ENCODE measurements around the gene ACTR3C. TPM values are rescaled to one million over a fixed set of nuclear protein-coding genes. Genes with fewer than 3 reads are reported as not detected.
"Not testable (repeated sequence)": the region's sequence is repeated elsewhere in the genome, so short reads cannot be mapped to it uniquely, and the experiment has no call there.

ACTR3C gene
- total RNA-seq, 5 donors from 2014 or later (not counting 1 experiment from before 2014, with no cell fraction given): 9.2 to 14.6 (median 12.4) TPM

DNA sequence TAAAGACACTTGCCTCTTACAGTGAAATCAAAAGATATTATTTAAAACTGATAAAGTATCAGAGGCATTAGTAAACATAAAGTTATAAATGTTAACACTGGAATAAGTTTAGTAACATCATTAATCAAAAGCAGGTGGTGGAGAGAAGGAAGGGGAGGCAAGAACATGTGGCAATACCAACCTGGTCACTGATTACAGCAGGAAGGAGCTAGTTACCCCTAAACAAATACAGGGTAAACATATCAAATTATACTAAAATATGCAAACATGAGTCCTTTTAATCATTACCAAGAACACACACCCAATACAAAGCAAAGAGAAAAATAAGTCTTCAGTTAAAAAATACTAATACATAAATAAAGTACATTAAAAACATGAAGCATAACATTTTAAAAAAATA, 25.4 kb downstream of the ACTR3C start:
- H3K9me3 Mint-ChIP-seq; CTCF ChIA-PET; H3K36me3 Mint-ChIP-seq; H3K36me3 ChIP-seq (ENCODE audit: control insufficient read depth in 2 of 2, extremely low read depth in 1 of 2, insufficient read depth in 1 of 2, low read length in 1 of 2); H3K27me3 Mint-ChIP-seq; H3K9me3 ChIP-seq; POLR2A ChIA-PET; H3K27me3 ChIP-seq (replicated peaks in 1 of 2; ENCODE audit: control insufficient read depth in 2 of 2, extremely low read depth in 1 of 2, insufficient read depth in 2 of 2, low read length in 1 of 2); H3K4me3 Mint-ChIP-seq; DNase-seq; H3K27ac Mint-ChIP-seq; ATAC-seq (replicated peaks in 1 of 4); H3K4me1 ChIP-seq (ENCODE audit: control insufficient read depth in 1 of 2, extremely low read depth in 1 of 2, insufficient read depth in 2 of 2, low read length in 2 of 2); H3K4me3 ChIP-seq (ENCODE audit: control insufficient read depth in 1 of 2, extremely low read depth in 1 of 2, low read length in 1 of 2); H3K4me1 Mint-ChIP-seq; H3K27ac ChIP-seq (ENCODE audit: low read length): not testable (repeated sequence)

DNA sequence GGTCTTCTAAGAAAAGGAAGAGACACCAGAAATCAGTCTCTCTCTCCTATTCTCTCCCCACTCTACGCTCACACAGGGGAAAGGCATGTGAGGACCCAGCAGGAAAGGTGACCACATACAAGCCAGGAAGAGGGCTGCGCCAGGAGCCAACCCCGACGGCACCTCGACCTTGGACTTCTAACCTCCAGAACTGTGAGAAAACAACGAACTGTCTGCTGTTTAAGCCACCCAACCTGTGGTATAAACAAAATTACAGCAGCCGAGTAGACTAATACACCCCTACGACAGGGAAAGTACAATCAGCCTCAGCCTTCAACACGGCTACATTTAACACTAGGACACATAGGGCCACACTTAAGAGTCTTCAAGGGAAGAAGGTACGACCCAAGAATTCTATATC, 26.5 kb downstream of the ACTR3C start:
- H3K27me3 Mint-ChIP-seq: not testable (repeated sequence)

DNA sequence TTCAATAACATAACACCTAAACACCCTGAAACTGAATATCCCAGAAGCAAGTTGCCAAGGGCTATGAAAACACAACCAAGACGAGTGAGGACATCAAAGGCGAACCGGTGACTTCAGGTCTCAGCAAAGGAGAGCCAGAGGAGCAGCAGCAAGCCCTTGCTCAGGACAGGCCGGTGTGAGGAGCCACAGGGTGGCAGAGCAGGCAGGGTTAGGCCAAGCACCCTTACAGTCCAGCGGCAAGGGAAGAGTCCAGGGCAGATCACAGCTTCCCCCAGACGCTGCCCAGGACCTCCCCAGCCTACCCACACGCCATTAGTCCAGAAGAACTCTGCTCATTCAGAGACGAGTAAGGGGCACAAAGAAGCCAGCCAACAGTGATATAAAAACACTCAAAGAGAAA, 27.7 kb downstream of the ACTR3C start:
- H3K4me1 ChIP-seq (ENCODE audit: control insufficient read depth in 1 of 2, extremely low read depth in 1 of 2, insufficient read depth in 2 of 2, low read length in 2 of 2); H3K27me3 Mint-ChIP-seq; H3K4me3 Mint-ChIP-seq; ATAC-seq (replicated peaks in 1 of 4); H3K27me3 ChIP-seq (replicated peaks in 1 of 2; ENCODE audit: control insufficient read depth in 2 of 2, extremely low read depth in 1 of 2, insufficient read depth in 2 of 2, low read length in 1 of 2); H3K9me3 ChIP-seq; POLR2A ChIA-PET; H3K36me3 ChIP-seq (ENCODE audit: control insufficient read depth in 2 of 2, extremely low read depth in 1 of 2, insufficient read depth in 1 of 2, low read length in 1 of 2); H3K4me3 ChIP-seq (ENCODE audit: control insufficient read depth in 1 of 2, extremely low read depth in 1 of 2, low read length in 1 of 2); H3K9me3 Mint-ChIP-seq; H3K27ac Mint-ChIP-seq; H3K36me3 Mint-ChIP-seq; H3K4me1 Mint-ChIP-seq; DNase-seq; CTCF ChIA-PET; H3K27ac ChIP-seq (ENCODE audit: low read length): not testable (repeated sequence)
- no CpG with 5 or more reads among the region's 8 CpGs for WGBS (ENCODE audit: insufficient coverage)

More for the DNA sequence above, 26.5 kb downstream of the ACTR3C start:
- H3K4me1 ChIP-seq (ENCODE audit: control insufficient read depth in 1 of 2, extremely low read depth in 1 of 2, insufficient read depth in 2 of 2, low read length in 2 of 2); H3K27ac Mint-ChIP-seq; H3K36me3 Mint-ChIP-seq; ATAC-seq (replicated peaks in 1 of 4); POLR2A ChIA-PET; H3K4me1 Mint-ChIP-seq; H3K9me3 Mint-ChIP-seq; CTCF ChIA-PET; H3K36me3 ChIP-seq (ENCODE audit: control insufficient read depth in 2 of 2, extremely low read depth in 1 of 2, insufficient read depth in 1 of 2, low read length in 1 of 2); DNase-seq; H3K27me3 ChIP-seq (replicated peaks in 1 of 2; ENCODE audit: control insufficient read depth in 2 of 2, extremely low read depth in 1 of 2, insufficient read depth in 2 of 2, low read length in 1 of 2); H3K27ac ChIP-seq (ENCODE audit: low read length); H3K4me3 Mint-ChIP-seq; H3K4me3 ChIP-seq (ENCODE audit: control insufficient read depth in 1 of 2, extremely low read depth in 1 of 2, low read length in 1 of 2); H3K9me3 ChIP-seq: not testable (repeated sequence)
- WGBS (ENCODE audit: insufficient coverage): no CpG with 5 or more reads among the region's 10 CpGs

DNA sequence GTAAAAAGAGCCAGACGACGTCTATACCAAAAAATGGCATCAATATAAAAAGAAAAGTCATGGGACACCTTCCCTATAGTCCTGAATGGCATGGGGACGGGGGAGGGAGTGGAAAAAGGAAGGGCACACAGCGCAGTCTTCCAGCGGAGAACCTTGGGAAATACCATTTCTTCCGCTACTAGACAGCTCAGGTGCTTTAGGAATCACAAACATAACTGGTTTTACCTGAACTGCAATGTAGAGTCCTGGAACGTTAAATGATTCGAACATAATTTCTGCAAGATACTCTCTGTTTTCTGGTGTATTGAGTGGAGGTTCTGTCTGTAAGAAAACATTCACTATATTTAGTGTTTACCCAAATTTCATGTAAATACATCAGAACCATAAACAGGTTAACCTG, 28.3 kb downstream of the ACTR3C start:
- DNase-seq; H3K27me3 Mint-ChIP-seq; H3K27ac ChIP-seq (ENCODE audit: low read length); H3K4me1 ChIP-seq (ENCODE audit: control insufficient read depth in 1 of 2, extremely low read depth in 1 of 2, insufficient read depth in 2 of 2, low read length in 2 of 2); POLR2A ChIA-PET; H3K27me3 ChIP-seq (replicated peaks in 1 of 2; ENCODE audit: control insufficient read depth in 2 of 2, extremely low read depth in 1 of 2, insufficient read depth in 2 of 2, low read length in 1 of 2); ATAC-seq (replicated peaks in 1 of 4); CTCF ChIA-PET; H3K36me3 ChIP-seq (ENCODE audit: control insufficient read depth in 2 of 2, extremely low read depth in 1 of 2, insufficient read depth in 1 of 2, low read length in 1 of 2); H3K36me3 Mint-ChIP-seq; H3K9me3 ChIP-seq; H3K27ac Mint-ChIP-seq; H3K4me1 Mint-ChIP-seq; H3K4me3 Mint-ChIP-seq; H3K4me3 ChIP-seq (ENCODE audit: control insufficient read depth in 1 of 2, extremely low read depth in 1 of 2, low read length in 1 of 2); H3K9me3 Mint-ChIP-seq: not testable (repeated sequence)
- no CpG with 5 or more reads among the region's 8 CpGs for WGBS (ENCODE audit: insufficient coverage)

DNA sequence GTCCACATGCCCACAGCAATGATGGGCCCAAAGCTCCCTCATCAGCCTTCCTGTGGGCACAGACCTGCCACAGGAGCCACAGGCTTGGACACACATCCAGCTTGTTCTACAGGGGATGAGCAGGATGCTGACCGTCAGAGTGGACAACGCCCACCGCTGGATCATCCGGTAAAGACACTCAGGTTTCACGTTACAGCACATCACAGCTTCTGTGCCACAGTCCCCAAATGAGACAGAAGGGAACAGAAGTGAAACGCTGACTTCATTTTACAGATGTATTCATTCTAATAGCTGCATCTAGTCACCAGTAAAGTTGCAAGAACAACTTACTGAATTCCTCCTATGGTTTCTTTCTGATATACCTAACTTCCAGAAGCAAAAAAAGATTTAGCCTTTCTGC, 33.0 kb downstream of the ACTR3C start:
- H3K27me3 Mint-ChIP-seq; H3K4me3 Mint-ChIP-seq; H3K4me3 ChIP-seq (ENCODE audit: control insufficient read depth in 1 of 2, extremely low read depth in 1 of 2, low read length in 1 of 2); CTCF ChIA-PET; H3K27ac Mint-ChIP-seq; H3K4me1 ChIP-seq (ENCODE audit: control insufficient read depth in 1 of 2, extremely low read depth in 1 of 2, insufficient read depth in 2 of 2, low read length in 2 of 2); H3K27ac ChIP-seq (ENCODE audit: low read length); H3K9me3 Mint-ChIP-seq; H3K36me3 ChIP-seq (ENCODE audit: control insufficient read depth in 2 of 2, extremely low read depth in 1 of 2, insufficient read depth in 1 of 2, low read length in 1 of 2); DNase-seq; H3K27me3 ChIP-seq (replicated peaks in 1 of 2; ENCODE audit: control insufficient read depth in 2 of 2, extremely low read depth in 1 of 2, insufficient read depth in 2 of 2, low read length in 1 of 2); H3K4me1 Mint-ChIP-seq; ATAC-seq (replicated peaks in 1 of 4); H3K9me3 ChIP-seq; H3K36me3 Mint-ChIP-seq; POLR2A ChIA-PET: not testable (repeated sequence)
- no CpG with 5 or more reads among the region's 6 CpGs for WGBS (ENCODE audit: insufficient coverage)

DNA sequence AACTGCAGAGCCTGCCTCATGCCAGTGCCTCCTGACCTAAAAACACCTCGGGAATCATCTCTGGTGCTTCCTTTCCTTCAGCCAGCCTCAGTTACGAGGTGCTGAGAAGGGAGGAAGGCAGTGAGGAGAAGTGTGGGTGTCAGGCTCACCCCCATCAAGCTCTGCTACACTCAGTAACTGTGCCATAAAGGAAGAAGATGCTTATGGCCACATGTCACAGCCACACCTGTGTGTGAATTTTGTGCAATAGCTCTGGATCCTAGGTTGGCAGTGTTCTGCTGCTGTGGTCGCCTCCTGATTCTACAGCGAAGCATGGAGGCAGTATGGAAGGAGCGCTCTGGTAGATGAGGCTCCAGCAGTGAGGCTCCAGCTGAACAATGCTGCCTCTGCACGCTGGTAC, 34.5 kb downstream of the ACTR3C start:
- H3K36me3 ChIP-seq (ENCODE audit: control insufficient read depth in 2 of 2, extremely low read depth in 1 of 2, insufficient read depth in 1 of 2, low read length in 1 of 2); DNase-seq; H3K27me3 ChIP-seq (replicated peaks in 1 of 2; ENCODE audit: control insufficient read depth in 2 of 2, extremely low read depth in 1 of 2, insufficient read depth in 2 of 2, low read length in 1 of 2); H3K4me3 Mint-ChIP-seq; POLR2A ChIA-PET; H3K4me1 Mint-ChIP-seq; H3K36me3 Mint-ChIP-seq; H3K4me1 ChIP-seq (ENCODE audit: control insufficient read depth in 1 of 2, extremely low read depth in 1 of 2, insufficient read depth in 2 of 2, low read length in 2 of 2); H3K27ac ChIP-seq (ENCODE audit: low read length); H3K9me3 ChIP-seq; H3K27ac Mint-ChIP-seq; ATAC-seq (replicated peaks in 1 of 4); H3K4me3 ChIP-seq (ENCODE audit: control insufficient read depth in 1 of 2, extremely low read depth in 1 of 2, low read length in 1 of 2); H3K27me3 Mint-ChIP-seq; H3K9me3 Mint-ChIP-seq; CTCF ChIA-PET: not testable (repeated sequence)
- WGBS (ENCODE audit: insufficient coverage): 93% methylated on average over 3 of the region's 6 CpGs

DNA sequence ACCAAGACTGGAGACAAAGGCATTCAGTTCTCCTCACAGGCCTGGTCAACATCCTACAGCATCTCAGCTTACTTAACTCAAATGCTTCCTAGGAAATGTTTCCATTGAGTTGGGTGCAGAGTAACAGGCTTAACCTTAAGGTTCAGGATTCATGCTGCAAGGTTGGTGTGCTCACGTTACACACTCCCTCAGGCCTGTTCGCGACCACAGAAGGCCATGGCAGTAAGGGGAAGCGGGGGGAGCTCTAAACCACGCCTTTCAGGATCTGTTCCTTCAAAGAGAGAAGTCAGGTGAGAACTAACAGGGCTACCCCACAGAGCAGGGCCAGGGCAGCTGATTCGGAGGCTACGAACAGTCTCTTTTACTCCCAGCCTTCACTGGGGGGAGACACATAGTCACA, 35.5 kb downstream of the ACTR3C start:
- H3K4me1 ChIP-seq (ENCODE audit: control insufficient read depth in 1 of 2, extremely low read depth in 1 of 2, insufficient read depth in 2 of 2, low read length in 2 of 2); H3K27me3 Mint-ChIP-seq; H3K4me3 ChIP-seq (ENCODE audit: control insufficient read depth in 1 of 2, extremely low read depth in 1 of 2, low read length in 1 of 2); ATAC-seq (replicated peaks in 1 of 4); H3K9me3 ChIP-seq; CTCF ChIA-PET; H3K36me3 ChIP-seq (ENCODE audit: control insufficient read depth in 2 of 2, extremely low read depth in 1 of 2, insufficient read depth in 1 of 2, low read length in 1 of 2); H3K9me3 Mint-ChIP-seq; H3K27ac ChIP-seq (ENCODE audit: low read length); H3K27ac Mint-ChIP-seq; H3K4me1 Mint-ChIP-seq; H3K36me3 Mint-ChIP-seq; POLR2A ChIA-PET; H3K27me3 ChIP-seq (replicated peaks in 1 of 2; ENCODE audit: control insufficient read depth in 2 of 2, extremely low read depth in 1 of 2, insufficient read depth in 2 of 2, low read length in 1 of 2); H3K4me3 Mint-ChIP-seq; DNase-seq: not testable (repeated sequence)
- WGBS (ENCODE audit: insufficient coverage): 50% methylated on average over 2 of the region's 7 CpGs

Data from T-cell (primary cell).